ENCODE data around the gene PAF1. TPM values are rescaled to one million over a fixed set of nuclear protein-coding genes. Genes with fewer than 3 reads are reported as not detected.

The PAF1 gene
- total and polyA plus RNA-seq, 2 of the 13 experiments (the other 11 are each of a cell fraction or from before 2014, with no cell fraction given): 30.2 to 31.1 TPM

- TF ChIP-seq AHDC1 (CRISPR knock-in tag; IDR thresholded peaks at IDR 0.05; ENCODE audit: borderline replicate concordance) (no peak), ZNF737 (CRISPR knock-in tag; IDR thresholded peaks at IDR 0.05; ENCODE audit: borderline replicate concordance) (no peak), ARID4A (CRISPR knock-in tag; IDR thresholded peaks at IDR 0.05; ENCODE audit: borderline replicate concordance) (peak; percentile 85), ZSCAN31 (CRISPR knock-in tag; IDR thresholded peaks at IDR 0.05; ENCODE audit: low read depth) (peak; percentile 87; the same call in 1 of the 2 replicates), WIZ (CRISPR knock-in tag; IDR thresholded peaks at IDR 0.05) (peak; percentile 68; the same call in 1 of the 2 replicates), FOXK1 (CRISPR knock-in tag; IDR thresholded peaks at IDR 0.05; ENCODE audit: borderline replicate concordance, low read depth) (peak; percentile 78), THAP8 (CRISPR knock-in tag; IDR thresholded peaks at IDR 0.05; ENCODE audit: borderline replicate concordance) (no peak), SMAD9 (CRISPR knock-in tag; IDR thresholded peaks at IDR 0.05) (no peak), TEAD2 (CRISPR knock-in tag; IDR thresholded peaks at IDR 0.05) (no peak), ZSCAN21 (CRISPR knock-in tag; IDR thresholded peaks at IDR 0.05; ENCODE audit: borderline replicate concordance) (peak; percentile 77; the same call in 1 of the 2 replicates), SP5 (CRISPR knock-in tag; IDR thresholded peaks at IDR 0.05; ENCODE audit: borderline replicate concordance, low read depth) (peak; percentile 87), ZNF691 (CRISPR knock-in tag; IDR thresholded peaks at IDR 0.05; ENCODE audit: borderline replicate concordance, low read depth) (0 out of 2 replicates have a peak, but pooled peaks have one; percentile 25), ATF5 (CRISPR knock-in tag; IDR thresholded peaks at IDR 0.05; ENCODE audit: low read depth) (no peak), ZBTB42 (CRISPR knock-in tag; IDR thresholded peaks at IDR 0.05) (no peak), ZBTB1 (CRISPR knock-in tag; IDR thresholded peaks at IDR 0.05; ENCODE audit: borderline replicate concordance) (no peak)
Observed at GRCh38 chr19:39397360-39398296, 6.7 kb upstream of the PAF1 start (continued).

Data from HepG2 (cell line).